DOHH2 (cell line): ENCODE results near the gene CHEK2.

Experiments
- H3F3A ChIP-seq: fragments of 200-600 bp; sonication (generic), shearing (Covaris generic); 2 replicates; pipeline ENCODE4 v1.6.0; 2016; ENCODE audit warnings: antibody characterized with exemption, mild to moderate bottlenecking; ENCODE audit not compliant: control insufficient read depth, insufficient read depth
- H3K27ac ChIP-seq: fragments of 200-600 bp; sonication (generic); 2 replicates; pipeline ENCODE4 v1.5.1; 2014; ENCODE audit warnings: low read depth, mild to moderate bottlenecking, low read length, moderate library complexity
- H3K27me3 ChIP-seq: fragments of 200-600 bp; sonication (generic); 2 replicates; pipeline ENCODE4 v1.6.1; 2014; ENCODE audit warnings: mild to moderate bottlenecking, low read length, mixed read lengths; ENCODE audit not compliant: control insufficient read depth
- H3K36me3 ChIP-seq: fragments of 200-600 bp; sonication (generic); 2 replicates; pipeline ENCODE4 v1.6.1; 2014; ENCODE audit warnings: mild to moderate bottlenecking, low read length, moderate library complexity, mixed read lengths; ENCODE audit not compliant: control insufficient read depth
- H3K4me1 ChIP-seq: fragments of 200-600 bp; sonication (generic); 2 replicates; pipeline ENCODE4 v1.6.1; 2014; ENCODE audit warnings: mild to moderate bottlenecking, low read length, mixed read lengths; ENCODE audit not compliant: control insufficient read depth
- H3K4me2 ChIP-seq: fragments of 200-600 bp; sonication (generic); 2 replicates; pipeline ENCODE4 v1.6.0; 2014; ENCODE audit warnings: mild to moderate bottlenecking, low read length, moderate library complexity
- H3K4me3 ChIP-seq: fragments of 200-600 bp; sonication (generic); 2 replicates; pipeline ENCODE4 v1.5.1; 2014; ENCODE audit warnings: mild to moderate bottlenecking, low read length, mixed read lengths
- H3K79me2 ChIP-seq: fragments of 200-600 bp; sonication (generic); 2 replicates; pipeline ENCODE4 v1.6.1; 2014; ENCODE audit warnings: mild to moderate bottlenecking, low read length, mixed read lengths; ENCODE audit not compliant: control insufficient read depth
- H3K9me2 ChIP-seq: fragments of 200-600 bp; sonication (generic); replicated peaks from 2 replicates; pipeline ENCODE4 v1.6.1; 2014; ENCODE audit warnings: mild to moderate bottlenecking, low read length, mixed read lengths; ENCODE audit not compliant: control insufficient read depth
- H3K9me3 ChIP-seq: fragments of 200-600 bp; sonication (generic); 2 replicates; pipeline ENCODE4 v1.6.1; 2014; ENCODE audit warnings: antibody characterized with exemption, low read length, mixed read lengths; ENCODE audit not compliant: control insufficient read depth, insufficient read depth
- H4K20me1 ChIP-seq: fragments of 200-600 bp; sonication (generic); 2 replicates; pipeline ENCODE4 v1.6.0; 2014; ENCODE audit warnings: low read depth, mild to moderate bottlenecking, antibody characterized with exemption, low read length, moderate library complexity; ENCODE audit not compliant: control insufficient read depth, insufficient read depth
- CTCF ChIP-seq: fragments of 200-600 bp; sonication (generic); IDR thresholded peaks from one replicate; pipeline ENCODE4 v1.5.1; 2014; ENCODE audit warnings: antibody characterized with exemption, mild to moderate bottlenecking, low read depth, low read length; ENCODE audit not compliant: poor library complexity, severe bottlenecking
- EZH2phosphoT487 ChIP-seq: fragments of 200-600 bp; sonication (generic); IDR thresholded peaks from 2 replicates; pipeline ENCODE4 v1.6.1; 2017; ENCODE audit warnings: borderline replicate concordance, mild to moderate bottlenecking, antibody characterized with exemption, low read length, moderate library complexity, mixed read lengths

Gene CHEK2

GRCh38 chr22:28728002-28728401 lies 13.6 kb downstream of the CHEK2 start:
- H3K79me2 ChIP-seq, result peaks cover 7% of the 10 kb centered on the region; the same call in 1 of the 2 replicates
- TF ChIP-seq CTCF (no peak), EZH2phosphoT487 (no peak)
- H3K9me2 ChIP-seq, result no peaks in the 10 kb centered on the region
- H3F3A ChIP-seq, result no peaks in the 10 kb centered on the region
- H3K4me1 ChIP-seq, result no peaks in the 10 kb centered on the region
- no peaks in the 10 kb centered on the region for H3K27me3 ChIP-seq
- H3K4me3 ChIP-seq, result no peak overlapping the region
- H3K36me3 ChIP-seq, result peaks cover 47% of the 10 kb centered on the region
- no peak overlapping the region for H3K4me2 ChIP-seq
- no peaks in the 10 kb centered on the region for H4K20me1 ChIP-seq
- H3K9me3 ChIP-seq, result no peaks in the 10 kb centered on the region
- no peak overlapping the region for H3K27ac ChIP-seq

DNA sequence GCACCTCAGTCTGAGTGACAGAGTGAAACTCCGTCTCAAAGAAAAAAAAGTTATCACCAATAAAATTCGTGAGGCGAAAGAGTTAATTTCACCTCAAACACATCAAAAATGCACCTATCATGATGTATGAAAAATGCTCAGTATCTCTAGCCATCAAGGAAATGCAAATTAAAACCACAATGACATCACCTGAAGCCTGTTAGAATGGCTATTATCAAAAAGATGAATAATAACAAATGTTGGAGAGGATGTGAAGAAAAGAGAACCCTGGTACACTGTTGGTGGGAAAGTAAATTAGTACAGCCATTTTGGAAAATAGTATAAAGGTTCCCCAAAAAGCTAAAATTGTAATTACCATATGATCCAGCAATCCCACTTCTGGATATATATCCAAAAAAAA lies 23.6 kb downstream of the CHEK2 start:
- Histone ChIP-seq H3K36me3 (peaks cover 44% of the 10 kb centered on the region), H3K9me3 (no peaks in the 10 kb centered on the region), H3K27me3 (no peaks in the 10 kb centered on the region), H3K27ac (no peak overlapping the region), H3K4me1 (no peaks in the 10 kb centered on the region), H3K9me2 (no peaks in the 10 kb centered on the region), H3K4me2 (no peak overlapping the region), H4K20me1 (no peaks in the 10 kb centered on the region), H3K4me3 (no peak overlapping the region), H3F3A (no peaks in the 10 kb centered on the region), H3K79me2 (no peaks in the 10 kb centered on the region)
- TF ChIP-seq EZH2phosphoT487, result no peak

GRCh38 chr22:28716686-28717085 lies 24.9 kb downstream of the CHEK2 start:
- Histone ChIP-seq H3K79me2 (no peaks in the 10 kb centered on the region), H3K4me2 (no peak overlapping the region), H4K20me1 (no peaks in the 10 kb centered on the region), H3F3A (peaks cover 3% of the 10 kb centered on the region; the same call in 1 of the 2 replicates), H3K27ac (no peak overlapping the region), H3K9me2 (no peaks in the 10 kb centered on the region), H3K4me3 (no peak overlapping the region), H3K4me1 (no peaks in the 10 kb centered on the region), H3K9me3 (no peaks in the 10 kb centered on the region), H3K27me3 (no peaks in the 10 kb centered on the region), H3K36me3 (peaks cover 47% of the 10 kb centered on the region)
- TF ChIP-seq CTCF (no peak), EZH2phosphoT487 (no peak)

GRCh38 chr22:28715611-28716010 lies 26.0 kb downstream of the CHEK2 start:
- H3K4me2 ChIP-seq, result no peak overlapping the region
- no peak for TF ChIP-seq CTCF
- TF ChIP-seq EZH2phosphoT487, result no peak
- peaks cover 50% of the 10 kb centered on the region for H3K36me3 ChIP-seq
- no peak overlapping the region for H3K27ac ChIP-seq
- H3K4me3 ChIP-seq, result no peak overlapping the region
- H4K20me1 ChIP-seq, result no peaks in the 10 kb centered on the region
- no peaks in the 10 kb centered on the region for H3K9me2 ChIP-seq
- no peaks in the 10 kb centered on the region for H3K9me3 ChIP-seq
- H3K4me1 ChIP-seq, result no peaks in the 10 kb centered on the region
- H3K27me3 ChIP-seq, result no peaks in the 10 kb centered on the region
- H3F3A ChIP-seq, result peaks cover 3% of the 10 kb centered on the region; the same call in 1 of the 2 replicates
- H3K79me2 ChIP-seq, result no peaks in the 10 kb centered on the region
